ENCODE measurements around the gene TBL1Y. TPM values are rescaled to one million over a fixed set of nuclear protein-coding genes. Genes with fewer than 3 reads are reported as not detected.

TBL1Y gene
- total and polyA plus RNA-seq, 10 of the 15 experiments (the other 5 are each of a cell fraction or from before 2014, with no cell fraction given): not detected

- SMC1A ChIA-PET (ENCODE audit: uncharacterized antibody, unreplicated experiment): no interaction called here
- WGBS (ENCODE audit: insufficient coverage, insufficient replicate concordance, low lambda C conversion rate, missing lambda C conversion rate): no CpG with 5 or more reads among the region's 52 CpGs
- no peak within 1 kb of the TSS for H3K27ac ChIP-seq (ENCODE audit: control insufficient read depth, insufficient read depth)
- H2AFZ ChIP-seq (ENCODE audit: control insufficient read depth, low read depth, low read length): no peak within 1 kb of the TSS
- POLR2A ChIA-PET: no interaction called here
- RAD21 ChIA-PET (ENCODE audit: unreplicated experiment): no interaction called here
- H3K27me3 ChIP-seq (replicated peaks in 1 of 2; ENCODE audit: control insufficient read depth in 2 of 2, insufficient read depth in 2 of 2, low read length in 1 of 2): no peaks in the 10 kb centered on the region
- CTCF ChIA-PET: no interaction called here
- no peaks in the 10 kb centered on the region for H3K79me2 ChIP-seq (ENCODE audit: control insufficient read depth, insufficient read depth, low read length)
- intact Hi-C loops (cut with micrococcal nuclease; ENCODE audit: unreplicated experiment) (no loop called here), in situ Hi-C loops (cut with MboI) (no loop called here)
- ATAC-seq: no peak
- H3K36me3 ChIP-seq (ENCODE audit: control insufficient read depth in 2 of 2, insufficient read depth in 2 of 2, low read length in 1 of 2): no peaks in the 10 kb centered on the region
- DNase-seq (ENCODE audit: low read depth, low spot score): no peak
- no peak within 1 kb of the TSS for H3K9ac ChIP-seq (ENCODE audit: control insufficient read depth, insufficient read depth, low read length)
- H4K20me1 ChIP-seq (ENCODE audit: control insufficient read depth, insufficient read depth): no peaks in the 10 kb centered on the region
- FAIRE-seq: no peak
- H3K9me3 ChIP-seq (replicated peaks; ENCODE audit: control insufficient read depth, insufficient read depth, low read length): no peaks in the 10 kb centered on the region
- no peaks in the 10 kb centered on the region for H3K4me1 ChIP-seq (ENCODE audit: control insufficient read depth, insufficient read depth, low read length)
- no peak within 1 kb of the TSS for H3K4me2 ChIP-seq (ENCODE audit: control insufficient read depth, insufficient read depth)
- BruUV-seq (replicated peaks): no TSS peak
- no peak within 1 kb of the TSS for H3K4me3 ChIP-seq
- TF ChIP-seq CUX1 (IDR thresholded peaks at IDR 0.05; ENCODE audit: insufficient replicate concordance, low read depth, low read length) (no peak), LARP7 (IDR thresholded peaks at IDR 0.05) (no peak)
Measured at GRCh38 chrY:6911253-6911881, 870 bp downstream of the TBL1Y start, which contains the start of gene AMELY. AMELY (minus strand) TSS chrY:6911752; CDS start chrY:6872608, 39,144 bp downstream.

All from GM12878 (cell line).